HEK293T (cell line): ENCODE measurements around the gene DNAH1.

Experiments used
- ARNT ChIP-seq: fragments of 450-650 bp; IDR thresholded peaks from 2 replicates; pipeline ENCODE4 v1.6.1; 2017; ENCODE audit warnings: mild to moderate bottlenecking
- BHLHE40 ChIP-seq: fragments of 450-650 bp; IDR thresholded peaks from 2 replicates; pipeline ENCODE4 v1.6.1; 2016; ENCODE audit warnings: mild to moderate bottlenecking, moderate library complexity, borderline replicate concordance

DNA sequence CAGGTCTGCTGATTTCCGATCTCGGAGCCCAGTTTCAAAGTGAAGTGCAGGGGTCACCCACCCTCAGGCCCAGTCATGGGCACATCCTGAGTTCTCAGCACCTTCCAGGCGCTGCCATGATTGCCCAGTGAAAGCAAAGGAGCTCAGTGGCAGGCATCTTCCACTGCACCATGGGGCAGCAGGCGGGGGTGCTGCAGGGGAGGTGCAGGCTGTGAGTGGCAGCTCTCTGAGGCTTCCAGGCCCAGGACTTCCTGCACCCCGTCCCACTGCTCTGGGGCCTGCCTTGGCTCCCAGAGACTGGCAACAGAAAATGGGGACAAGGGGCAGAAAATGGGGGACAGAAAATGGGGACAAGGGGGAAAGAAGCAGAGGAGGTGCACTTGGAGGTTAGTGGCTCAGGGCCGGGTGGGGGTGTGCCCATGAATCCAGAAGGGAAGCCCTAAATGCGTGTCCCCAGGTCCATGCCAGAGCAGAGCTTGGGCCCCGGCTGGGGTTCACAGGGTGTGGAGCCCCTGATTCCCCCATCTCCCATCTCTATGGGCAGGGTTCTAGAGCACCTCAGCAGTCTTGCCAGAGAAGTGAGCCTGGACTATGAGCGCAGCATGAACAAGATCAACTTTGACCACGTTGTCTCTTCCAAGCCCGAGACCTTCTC lies 28.0 kb downstream of the DNAH1 start:
- TF ChIP-seq BHLHE40 (no peak), ARNT (no peak)
